Panc1 (cell line): ENCODE data around the gene CADPS2. TPM values are rescaled to one million over a fixed set of nuclear protein-coding genes. Genes with fewer than 3 reads are reported as not detected.

Experiments
- ATAC-seq: fragments of 200-7000 bp; cut with Tn5 transposase; 2 replicates; pipeline ENCODE4 v1.9.1; 2020; ENCODE audit warnings: mild to moderate bottlenecking, moderate library complexity
- BruUV-seq: library from RNA; stranded (reverse); fragments of 400-500 nt; replicated peaks from 2 replicates; lab custom pipeline; 2021; lab: Mats Ljungman, UMichigan
- CTCF ChIA-PET: fragments of 300-600 bp; sonication (Branson Sonifier 250); formaldehyde crosslinking; loops from one replicate; lab custom pipeline; 2022; ENCODE audit warnings: antibody characterized with exemption; lab: Charles Lee
- POLR2A ChIA-PET: fragments of 300-600 bp; sonication (Branson Sonifier 250); formaldehyde crosslinking; loops from one replicate; lab custom pipeline; 2022; ENCODE audit warnings: antibody characterized with exemption; lab: Charles Lee
- DNase-seq: peaks from one replicate; pipeline ENCODE4 v3.0.0-alpha.2; 2010; ENCODE audit warnings: low read depth, low spot score
- H3K27ac ChIP-seq: 2 replicates; pipeline ENCODE4 v1.5.1; 2011; ENCODE audit warnings: mild to moderate bottlenecking, low read length, inconsistent platforms
- H3K27me3 ChIP-seq: fragments of 200-500 bp; sonication (Bioruptor generic); 2 replicates; pipeline ENCODE4 v1.6.0; 2014; ENCODE audit warnings: low read length, inconsistent platforms; ENCODE audit not compliant: control insufficient read depth, insufficient read depth
- H3K36me3 ChIP-seq: fragments of 200-500 bp; sonication (Bioruptor generic); 2 replicates; pipeline ENCODE4 v1.5.1; 2014; ENCODE audit warnings: inconsistent platforms, mild to moderate bottlenecking, low read length, moderate library complexity; ENCODE audit not compliant: control insufficient read depth, insufficient read depth
- H3K4me1 ChIP-seq: 2 replicates; pipeline ENCODE4 v1.5.1; 2011; ENCODE audit warnings: inconsistent platforms, mild to moderate bottlenecking, low read length, moderate library complexity; ENCODE audit not compliant: control insufficient read depth, insufficient read depth
- H3K4me3 ChIP-seq, 2 experiments: 2 replicates each; pipeline ENCODE4 v1.5.1; 2011 to 2012; ENCODE audit warnings: low read depth in 2 of 2, low read length in 2 of 2, mild to moderate bottlenecking in 2 of 2, inconsistent platforms in 1 of 2, moderate library complexity in 1 of 2
- H3K9me3 ChIP-seq: fragments of 200-500 bp; sonication (Bioruptor generic); 2 replicates; pipeline ENCODE4 v1.5.1; 2014; ENCODE audit warnings: low read depth, mild to moderate bottlenecking, inconsistent platforms, low read length, moderate library complexity; ENCODE audit not compliant: control insufficient read depth, insufficient read depth
- CTCF ChIP-seq: fragments of 450-650 bp; IDR thresholded peaks from 2 replicates; pipeline ENCODE4 v1.5.1; 2017; ENCODE audit warnings: mild to moderate bottlenecking
- POLR2AphosphoS5 ChIP-seq: IDR thresholded peaks from 2 replicates; pipeline ENCODE4 v1.6.1; 2012; ENCODE audit warnings: mild to moderate bottlenecking, low read depth, low read length, moderate library complexity
- REST ChIP-seq, 2 experiments: IDR thresholded peaks; 2 replicates each; pipeline ENCODE4 v1.6.1; 2011 to 2012; ENCODE audit warnings: low read depth in 2 of 2, control low read depth in 1 of 2, low read length in 1 of 2, mild to moderate bottlenecking in 1 of 2, moderate library complexity in 1 of 2; ENCODE audit not compliant: insufficient read depth in 1 of 2
- SIN3A ChIP-seq: IDR thresholded peaks from 2 replicates; pipeline ENCODE4 v1.6.1; 2012; ENCODE audit warnings: low read depth, mild to moderate bottlenecking, low read length, moderate library complexity, borderline replicate concordance; ENCODE audit not compliant: insufficient read depth
- TCF7L2 ChIP-seq: IDR thresholded peaks from 2 replicates; pipeline ENCODE4 v1.6.1; 2011; ENCODE audit warnings: mild to moderate bottlenecking, low read depth, low read length, inconsistent platforms
- in situ Hi-C: cut with HindIII; loops from 2 replicates; pipeline ENCODE4 v1.10.0; 2016; ENCODE audit warnings: low sequenced_read_pairs, low pct_unique_long_range_greater_than_20kb
- intact Hi-C: fragments of 100-400 bp; cut with micrococcal nuclease; formaldehyde crosslinking; loops from one replicate; pipeline ENCODE4 v1.10.0; 2022; ENCODE audit not compliant: unreplicated experiment
- total RNA-seq: library from RNA; stranded (reverse); gene quantifications from one replicate; pipeline ENCODE4 v1.2.1, GENCODE V29; 2021; ENCODE audit not compliant: unreplicated experiment

The CADPS2 gene
- total RNA-seq, 1 experiment from 2014 or later = 1.6 TPM

- ATAC-seq = no peak
- Histone ChIP-seq H3K4me3 (no peak overlapping the region), H3K27ac (no peak overlapping the region), H3K36me3 (no peaks in the 10 kb centered on the region), H3K9me3 (no peaks in the 10 kb centered on the region), H3K27me3 (no peaks in the 10 kb centered on the region), H3K4me1 (no peaks in the 10 kb centered on the region)
- POLR2A ChIA-PET = no interaction called here
- DNase-seq = no peak
- TF ChIP-seq TCF7L2 (no peak), SIN3A (no peak), CTCF (no peak), REST (IDR thresholded peaks at IDR 0.05; ENCODE audit: insufficient read depth in 1 of 2, low read depth in 2 of 2, low read length in 1 of 2) (no peak), POLR2AphosphoS5 (no peak)
- BruUV-seq = no TSS peak
- intact Hi-C loops = no loop called here
- in situ Hi-C loops = no loop called here
- CTCF ChIA-PET = interaction anchor here (0.6 kb wide), 1 partner anchor 62 kb away, joined by 14 read pairs; no protein-coding TSS in a partner anchor
These were observed 456.3 kb downstream of the CADPS2 start for GRCh38 chr7:122429926-122430325.

- H3K9me3 ChIP-seq = no peaks in the 10 kb centered on the region
- in situ Hi-C loops (no loop called here), intact Hi-C loops (no loop called here)
- no TSS peak for BruUV-seq
- CTCF ChIA-PET = no interaction called here
- H3K4me3 ChIP-seq = no peak overlapping the region
- no peaks in the 10 kb centered on the region for H3K27me3 ChIP-seq
- H3K4me1 ChIP-seq = no peaks in the 10 kb centered on the region
- H3K36me3 ChIP-seq = no peaks in the 10 kb centered on the region
- no peak for TF ChIP-seq REST (IDR thresholded peaks at IDR 0.05; ENCODE audit: insufficient read depth in 1 of 2, low read depth in 2 of 2, low read length in 1 of 2)
- DNase-seq = no peak
- H3K27ac ChIP-seq = no peak overlapping the region
- POLR2A ChIA-PET = no interaction called here
- ATAC-seq = no peak
These were observed 460.5 kb downstream of the CADPS2 start for GRCh38 chr7:122425731-122426130.
